HCT116 (cell line): ENCODE measurements around the gene ADCY6. TPM values are rescaled to one million over a fixed set of nuclear protein-coding genes. Genes with fewer than 3 reads are reported as not detected.

Experiments used
- ATAC-seq: fragments of 200-7000 bp; cut with Tn5 transposase; 2 replicates; pipeline ENCODE4 v1.9.1; 2020; ENCODE audit warnings: mild to moderate bottlenecking, moderate library complexity
- BruUV-seq: library from RNA; stranded (reverse); fragments of 400-500 nt; replicated peaks from 2 replicates; lab custom pipeline; 2021; lab: Mats Ljungman, UMichigan
- CTCF ChIA-PET: fragments of 300-600 bp; sonication (Branson Sonifier 250); formaldehyde crosslinking; loops from one replicate; lab custom pipeline; 2021; ENCODE audit warnings: antibody characterized with exemption; lab: Charles Lee
- POLR2A ChIA-PET: fragments of 300-600, 350-600 bp; sonication (Branson Sonifier 250); formaldehyde crosslinking; loops from one replicate; lab custom pipeline; 2021; ENCODE audit warnings: antibody characterized with exemption; lab: Charles Lee
- RAD21 ChIA-PET, 2 experiments: fragments of 300-600 bp; sonication (Branson Sonifier 250); formaldehyde crosslinking; loops; one replicate each; lab custom pipeline; 2023; ENCODE audit warnings: low total read pairs in 2 of 2; ENCODE audit not compliant: uncharacterized antibody in 2 of 2, unreplicated experiment in 2 of 2, low non-redundant PET in 1 of 2; lab: Charles Lee
- DNase-seq: peaks from one replicate; pipeline ENCODE4 v3.0.0-alpha.2; 2010; ENCODE audit warnings: low read depth, low spot score
- H2AFZ ChIP-seq: fragments of 200-600 bp; shearing (Covaris generic), sonication (generic); 2 replicates; pipeline ENCODE4 v1.6.1; 2017; ENCODE audit warnings: low read depth, mixed run types, mixed read lengths, antibody characterized with exemption, low read length; ENCODE audit not compliant: poor library complexity, severe bottlenecking
- H3K27ac ChIP-seq: 2 replicates; pipeline ENCODE4 v1.5.1; 2012; ENCODE audit warnings: low read depth, low read length
- H3K27me3 ChIP-seq: fragments of 200-600 bp; sonication (generic); 2 replicates; pipeline ENCODE4 v1.6.1; 2016; ENCODE audit warnings: mixed run types, low read length, mixed read lengths; ENCODE audit not compliant: insufficient read depth
- H3K36me3 ChIP-seq, 2 experiments: fragments of 200-500 bp in 1 of 2; fragments of 200-600 bp in 1 of 2; sonication (Bioruptor generic) in 1 of 2; sonication (generic) in 1 of 2; 2 replicates each; pipeline versions ENCODE4 v1.5.1 to v1.6.1; 2014 to 2016; ENCODE audit warnings: low read length in 2 of 2, inconsistent platforms in 1 of 2, mixed read lengths in 1 of 2, mixed run types in 1 of 2; ENCODE audit not compliant: insufficient read depth in 2 of 2, control insufficient read depth in 1 of 2
- H3K4me1 ChIP-seq, 2 experiments: fragments of 200-600 bp in 1 of 2; sonication (generic) in 1 of 2; 2 replicates each; pipeline versions ENCODE4 v1.5.1 to v1.6.1; 2012 to 2017; ENCODE audit warnings: low read length in 2 of 2, inconsistent platforms in 1 of 2, mild to moderate bottlenecking in 1 of 2, mixed read lengths in 1 of 2, mixed run types in 1 of 2, moderate library complexity in 1 of 2; ENCODE audit not compliant: insufficient read depth in 2 of 2, control insufficient read depth in 1 of 2
- H3K4me2 ChIP-seq: fragments of 200-600 bp; sonication (generic); 2 replicates; pipeline ENCODE4 v1.6.1; 2017; ENCODE audit warnings: mixed run types, low read length, mixed read lengths
- H3K4me3 ChIP-seq, 2 experiments: fragments of 200-600 bp in 1 of 2; sonication (generic) in 1 of 2; replicated peaks in 1 of 2; 2 replicates each; pipeline ENCODE4 v1.5.1; 2011 to 2016; ENCODE audit warnings: low read length in 2 of 2, control low read depth in 1 of 2, low read depth in 1 of 2, mild to moderate bottlenecking in 1 of 2, mixed read lengths in 1 of 2, mixed run types in 1 of 2
- H3K79me2 ChIP-seq: fragments of 200-600 bp; sonication (generic); 2 replicates; pipeline ENCODE4 v1.6.1; 2017; ENCODE audit warnings: mild to moderate bottlenecking, mixed run types, low read length, moderate library complexity, mixed read lengths; ENCODE audit not compliant: insufficient read depth
- H3K9ac ChIP-seq: fragments of 200-600 bp; sonication (generic); 2 replicates; pipeline ENCODE4 v1.6.1; 2016; ENCODE audit warnings: low read length, mixed read lengths
- H3K9me2 ChIP-seq: fragments of 200-600 bp; sonication (generic), shearing (Covaris generic); 2 replicates; pipeline ENCODE4 v1.6.1; 2017; ENCODE audit warnings: mixed run types, mild to moderate bottlenecking, moderate library complexity; ENCODE audit not compliant: insufficient read depth
- H3K9me3 ChIP-seq, 2 experiments: fragments of 200-500 bp in 1 of 2; fragments of 200-600 bp in 1 of 2; sonication (Bioruptor generic) in 1 of 2; sonication (generic) in 1 of 2; 2 replicates each; pipeline ENCODE4 v1.6.1; 2014 to 2017; ENCODE audit warnings: low read length in 2 of 2, mixed read lengths in 2 of 2, inconsistent platforms in 1 of 2, low read depth in 1 of 2, mild to moderate bottlenecking in 1 of 2, mixed run types in 1 of 2, moderate library complexity in 1 of 2; ENCODE audit not compliant: control insufficient read depth in 1 of 2, insufficient read depth in 1 of 2
- H4K20me1 ChIP-seq: fragments of 200-600 bp; sonication (generic), shearing (Covaris generic); 2 replicates; pipeline ENCODE4 v1.6.1; 2017; ENCODE audit warnings: mixed run types, mild to moderate bottlenecking, moderate library complexity; ENCODE audit not compliant: insufficient read depth
- CBX3 ChIP-seq: IDR thresholded peaks from 2 replicates; pipeline ENCODE4 v1.6.1; 2012; ENCODE audit warnings: low read depth
- EGR1 ChIP-seq: IDR thresholded peaks from 2 replicates; pipeline ENCODE4 v1.6.1; 2012; ENCODE audit warnings: low read depth
- ELF1 ChIP-seq: IDR thresholded peaks from 2 replicates; pipeline ENCODE4 v1.6.1; 2012; ENCODE audit warnings: low read depth, borderline replicate concordance
- EZH2 ChIP-seq: fragments of 200-600 bp; sonication (generic); IDR thresholded peaks from 2 replicates; pipeline ENCODE4 v1.6.1; 2017; ENCODE audit warnings: antibody characterized with exemption, mixed run types
- FOSL1 ChIP-seq: IDR thresholded peaks from 2 replicates; pipeline ENCODE4 v1.6.1; 2012; ENCODE audit warnings: low read depth
- POLR2A ChIP-seq: IDR thresholded peaks from 2 replicates; pipeline ENCODE4 v1.7.0; 2011; ENCODE audit warnings: borderline replicate concordance; ENCODE audit not compliant: insufficient read depth, insufficient read length; ENCODE audit errors: extremely low read depth
- SIN3A ChIP-seq: IDR thresholded peaks from 2 replicates; pipeline ENCODE4 v1.6.1; 2012; ENCODE audit warnings: low read depth
- SP1 ChIP-seq: IDR thresholded peaks from 2 replicates; pipeline ENCODE4 v1.6.1; 2012; ENCODE audit warnings: low read depth
- YY1 ChIP-seq: IDR thresholded peaks from 2 replicates; pipeline ENCODE4 v1.6.1; 2011; ENCODE audit warnings: low read length, low read depth, moderate library complexity, mild to moderate bottlenecking; ENCODE audit not compliant: insufficient replicate concordance; ENCODE audit errors: extremely low read depth
- intact Hi-C: fragments of 100-400 bp; cut with micrococcal nuclease; formaldehyde crosslinking; loops from 2 replicates; pipeline ENCODE4 v1.10.0; 2022
- total RNA-seq: library from RNA; stranded (reverse); gene quantifications from one replicate; pipeline ENCODE4 v1.2.1, GENCODE V29; 2021; ENCODE audit not compliant: unreplicated experiment
- TF ChIP-seq, protein P1 (sequence below): IDR thresholded peaks from 2 replicates; pipeline ENCODE4 v1.6.1; 2012

Gene ADCY6
- total RNA-seq, 1 experiment from 2014 or later = 24.9 TPM

- POLR2A ChIA-PET = interaction anchor here (0.7 to 1.4 kb wide), 2 partner anchors 27 to 36 kb away, joined by 4 to 6 read pairs; partner anchors contain the start of genes ADCY6 and DDX23
These were observed 27.4 kb upstream of the ADCY6 start for GRCh38 chr12:48816143-48816854.

More at GRCh38 chr12:48816143-48816854, 27.4 kb upstream of the ADCY6 start:
- Histone ChIP-seq H3K9me2 (no peaks in the 10 kb centered on the region), H3K4me1 (peaks cover 22 to 47% of the 10 kb centered on the region in 2 experiments), H4K20me1 (no peaks in the 10 kb centered on the region), H3K4me3 (peak overlapping the region; percentile 60 to 92), H3K9me3 (no peaks in the 10 kb centered on the region), H2AFZ (no peak overlapping the region), H3K9ac (peak overlapping the region; percentile 78), H3K27ac (peak overlapping the region; percentile 84; the same call in 1 of the 2 replicates), H3K79me2 (no peaks in the 10 kb centered on the region), H3K4me2 (peak overlapping the region; percentile 100), H3K36me3 (no peaks in the 10 kb centered on the region), H3K27me3 (no peaks in the 10 kb centered on the region)
- no TSS peak for BruUV-seq
- ATAC-seq (no peak), DNase-seq (no peak)
- intact Hi-C loops = no loop called here
- ChIA-PET CTCF (interaction anchor here (0.7 to 1.9 kb wide), 9 partner anchors 11 to 172 kb away, joined by 3 to 17 read pairs (median 4); partner anchors contain the start of gene ARF3), RAD21 (interaction anchor here in 1 of 2 experiments (1.4 kb wide), 1 partner anchor 172 kb away, joined by 3 read pairs; no protein-coding TSS in a partner anchor)
- TF ChIP-seq SP1 (no peak), EZH2 (no peak), SIN3A (no peak), POLR2A (no peak), CBX3 (no peak), ELF1 (no peak), EGR1 (no peak), FOSL1 (no peak), YY1 (no peak)
- TF ChIP-seq, protein P1, sequence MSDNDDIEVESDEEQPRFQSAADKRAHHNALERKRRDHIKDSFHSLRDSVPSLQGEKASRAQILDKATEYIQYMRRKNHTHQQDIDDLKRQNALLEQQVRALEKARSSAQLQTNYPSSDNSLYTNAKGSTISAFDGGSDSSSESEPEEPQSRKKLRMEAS = no peak
